ENCODE results near the gene SCARF1.

Gene SCARF1

DNA sequence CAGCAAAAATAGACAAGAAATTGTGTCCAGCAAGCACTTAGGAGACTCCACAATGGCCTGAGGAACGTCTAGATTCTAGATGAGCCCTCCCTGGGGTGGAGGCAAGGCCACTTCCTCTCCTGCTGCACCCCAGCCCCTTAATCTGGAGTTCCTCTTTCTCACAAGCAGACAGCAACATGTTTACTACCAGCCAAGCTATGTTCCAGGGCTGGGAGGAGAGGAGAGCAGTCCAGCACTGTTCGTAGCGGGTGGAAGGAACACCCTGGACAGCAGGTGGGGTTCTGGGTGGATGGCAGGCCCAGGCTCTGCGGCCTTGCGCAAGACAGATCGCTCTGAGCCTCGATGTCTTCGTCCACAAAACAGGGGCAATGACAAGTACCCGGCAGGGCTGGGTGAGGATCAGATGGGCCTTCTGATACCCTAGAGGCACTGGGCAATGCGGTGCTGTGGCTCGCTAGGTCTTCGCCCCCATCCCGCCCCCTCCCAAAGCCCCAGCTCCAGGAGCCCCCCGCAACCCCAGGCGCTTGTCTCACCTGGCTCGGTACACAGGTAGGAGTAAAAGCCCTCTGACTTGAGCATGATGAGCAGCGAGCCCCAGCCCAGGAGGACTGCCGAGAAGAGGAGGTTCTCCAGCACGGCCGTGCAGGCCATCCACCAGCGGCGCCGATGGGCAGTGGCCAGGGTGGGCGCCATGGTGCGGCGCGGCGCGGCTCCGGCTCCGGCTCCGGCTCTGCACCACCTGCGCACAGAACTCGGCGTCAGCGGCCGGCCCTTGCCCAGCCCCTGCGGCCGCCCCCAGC is 18.1 kb downstream of the SCARF1 start:
- DNase-seq, result no peak

- DNase-seq, result no peak
Observed at GRCh38 chr17:1626333-1626732, 19.2 kb downstream of the SCARF1 start.

DNA sequence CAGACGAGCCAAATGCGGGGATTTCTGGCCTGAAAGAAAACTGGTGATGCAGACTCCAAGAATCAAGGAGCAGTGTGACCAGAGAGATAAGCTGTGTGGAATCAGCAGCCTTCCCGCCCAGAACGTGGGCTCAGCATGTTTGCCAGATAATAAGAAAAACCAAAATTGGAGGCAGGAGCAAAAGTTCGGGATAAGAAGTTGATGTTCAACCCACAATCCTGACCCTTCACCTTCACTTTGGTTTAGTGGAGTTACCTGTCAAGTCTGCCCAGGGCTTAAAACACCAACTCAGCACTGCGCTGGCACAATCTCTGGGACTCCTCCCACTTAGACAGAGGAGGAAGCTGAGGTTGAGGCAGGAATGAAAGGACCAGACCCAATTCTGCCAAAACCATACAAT is 20.0 kb downstream of the SCARF1 start:
- DNase-seq, result no peak

DNA sequence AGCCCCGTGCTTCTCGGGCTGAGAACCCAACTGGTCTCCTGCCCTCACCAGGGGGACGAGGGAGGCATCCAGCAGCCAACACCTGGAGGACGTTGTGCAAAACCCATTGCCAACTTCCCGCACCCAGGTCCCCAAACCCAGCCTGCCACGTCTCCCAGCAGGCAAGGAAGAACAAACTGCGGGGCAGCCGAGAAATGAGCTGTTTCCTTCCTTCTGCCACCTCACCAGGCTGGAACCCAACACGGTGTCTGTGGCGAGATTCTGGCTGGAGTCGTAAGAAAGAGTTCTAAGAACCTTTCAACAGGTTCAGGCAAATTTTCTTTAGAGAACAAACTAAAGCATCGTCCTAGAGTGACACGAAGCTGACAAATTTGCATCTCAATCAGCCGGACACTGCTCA is 20.5 kb downstream of the SCARF1 start:
- DNase-seq, result no peak

DNA sequence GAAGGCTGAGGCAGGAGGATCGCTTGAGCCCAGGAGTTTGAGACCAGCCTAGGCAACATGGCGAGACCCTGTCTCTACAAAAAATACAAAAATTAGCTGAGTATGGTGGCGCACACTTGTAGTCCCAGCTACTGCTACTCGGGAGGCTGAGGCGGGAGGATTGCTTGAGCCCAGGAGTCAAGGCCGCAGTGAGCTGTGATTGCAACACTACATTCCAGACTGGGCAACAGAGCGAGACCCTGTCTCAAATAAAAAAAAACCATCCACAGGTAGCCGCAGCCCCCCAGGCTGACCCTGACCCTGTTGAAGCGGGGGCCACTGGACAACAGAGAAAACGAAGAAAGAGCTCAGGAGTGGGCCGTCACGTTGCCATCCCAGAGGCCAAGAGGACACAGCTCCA is 20.9 kb downstream of the SCARF1 start:
- DNase-seq, result no peak

GRCh38 chr17:1623057-1623630 is 22.4 kb downstream of the SCARF1 start:
- DNase-seq, result no peak

DNA sequence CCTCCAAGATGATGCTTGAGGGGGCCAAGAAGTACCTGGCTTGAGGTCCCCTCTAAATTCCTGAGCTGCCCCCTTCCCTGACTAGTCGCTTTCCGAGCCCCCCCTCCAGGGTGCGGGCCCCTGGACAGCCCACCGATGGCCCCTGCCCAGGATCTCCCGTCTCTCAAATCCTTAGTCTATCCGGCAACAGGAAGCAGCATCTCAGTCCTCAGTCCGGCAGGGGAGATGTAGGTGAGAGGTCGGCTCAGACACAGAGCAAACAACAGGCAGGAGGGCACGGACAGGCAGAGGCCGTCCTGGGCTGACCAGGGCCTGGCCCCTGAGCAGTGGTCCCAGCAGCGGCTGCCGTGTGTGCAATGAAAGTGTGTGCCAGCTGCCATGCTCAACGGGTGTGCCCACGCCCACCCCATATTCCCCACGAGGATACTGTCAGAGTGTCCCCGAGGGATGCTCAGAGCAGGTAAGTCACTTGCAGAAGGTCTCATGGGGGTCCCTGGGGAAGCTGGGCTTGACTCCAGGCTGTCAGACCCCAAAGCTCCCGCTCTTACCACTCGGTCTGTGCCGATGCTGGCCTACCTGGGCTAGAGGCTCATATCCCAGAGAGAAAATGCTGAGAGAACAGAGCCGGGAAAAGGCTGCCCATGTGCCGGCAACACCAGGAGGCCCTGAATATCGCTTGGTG is 24.1 kb downstream of the SCARF1 start:
- no peak for DNase-seq

DNA sequence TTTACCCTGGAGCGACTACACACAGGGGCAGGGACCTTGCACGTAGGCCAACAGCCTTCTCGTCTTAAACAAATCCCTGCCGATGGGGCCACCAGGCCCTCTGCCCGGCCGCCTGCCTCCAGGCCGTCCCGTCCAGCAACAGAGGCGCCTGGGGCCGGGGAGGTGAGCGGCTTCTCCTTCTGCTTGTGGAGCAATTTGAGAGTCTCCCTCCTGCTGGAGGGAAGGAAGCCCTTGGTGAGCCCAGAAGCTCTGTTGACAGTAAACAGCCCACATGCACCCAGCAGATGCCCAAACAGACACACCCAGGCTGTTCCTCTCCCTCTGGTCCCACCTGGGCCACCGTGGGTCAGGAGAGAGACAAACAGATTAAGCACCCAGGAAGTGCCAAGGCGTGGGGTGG is 25.0 kb downstream of the SCARF1 start:
- DNase-seq, result no peak

DNA sequence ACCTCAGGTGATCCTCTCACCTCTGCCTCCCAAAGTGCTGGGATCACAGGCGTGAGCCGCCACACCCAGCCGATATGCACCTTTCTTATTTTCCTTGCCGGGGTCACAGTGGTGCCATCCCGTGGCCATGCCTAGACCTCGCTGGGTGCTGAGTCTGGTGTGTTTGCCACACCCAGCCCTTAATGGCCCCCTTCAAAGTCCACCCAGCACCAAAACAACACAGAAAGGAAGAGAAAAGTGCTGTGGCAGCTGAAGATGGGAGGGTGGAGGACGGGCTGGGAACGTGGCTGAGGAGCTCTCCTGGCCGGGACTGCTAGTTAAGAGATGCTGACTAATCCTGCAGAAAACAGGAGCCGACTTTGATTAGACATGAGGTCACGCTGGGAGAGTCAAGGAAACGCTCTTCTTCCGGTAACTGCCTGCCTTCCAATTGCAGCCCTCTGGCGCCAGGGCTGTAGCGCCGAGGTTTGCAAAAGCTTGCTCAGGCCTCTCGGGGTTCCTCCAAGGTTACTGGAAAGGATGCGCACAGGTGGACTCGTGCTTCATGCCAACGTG is 27.8 kb downstream of the SCARF1 start:
- DNase-seq, result no peak

- DNase-seq, result no peak
Observed at GRCh38 chr17:1616101-1616500, 29.4 kb downstream of the SCARF1 start.

DNA sequence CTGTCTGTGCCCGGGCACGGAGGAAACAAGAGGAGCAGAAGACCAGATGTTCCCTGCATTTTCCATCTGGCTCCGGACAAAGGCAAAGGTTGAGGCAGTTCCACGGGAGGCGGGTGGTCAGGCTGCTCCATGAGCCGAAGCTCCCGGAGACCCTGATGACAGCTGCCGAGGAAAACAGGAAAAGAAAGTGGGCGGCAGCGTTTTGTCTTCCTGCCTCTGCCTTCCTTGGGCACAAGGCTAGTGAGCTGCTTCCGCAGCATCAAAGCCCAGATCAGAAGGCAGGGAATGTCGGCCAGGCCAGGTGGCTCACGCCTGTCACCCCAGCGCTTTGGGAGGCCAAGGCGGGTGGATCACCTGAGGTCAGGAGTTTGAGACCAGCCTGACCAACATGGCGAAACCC is 33.1 kb downstream of the SCARF1 start:
- no peak for DNase-seq

DNA sequence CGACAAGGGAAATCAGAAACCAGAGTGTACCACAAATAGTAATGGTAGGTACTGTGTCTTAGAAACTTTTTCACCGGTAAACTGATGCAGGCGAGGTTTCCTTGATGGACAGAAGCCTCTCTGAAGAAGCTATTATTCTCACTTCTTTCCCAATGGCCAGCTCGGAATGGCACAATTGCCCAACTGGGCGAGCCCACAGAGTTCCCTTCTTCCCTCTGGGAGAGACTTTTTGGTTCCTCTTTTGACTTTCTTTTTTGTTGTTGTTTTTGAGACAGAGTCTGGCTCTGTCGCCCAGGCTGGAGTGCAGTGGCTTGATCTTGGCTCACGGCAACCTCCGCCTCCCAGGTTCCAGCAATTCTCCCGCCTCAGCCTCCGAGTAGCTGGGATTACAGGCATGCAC is 33.8 kb downstream of the SCARF1 start:
- DNase-seq, result no peak

DNA sequence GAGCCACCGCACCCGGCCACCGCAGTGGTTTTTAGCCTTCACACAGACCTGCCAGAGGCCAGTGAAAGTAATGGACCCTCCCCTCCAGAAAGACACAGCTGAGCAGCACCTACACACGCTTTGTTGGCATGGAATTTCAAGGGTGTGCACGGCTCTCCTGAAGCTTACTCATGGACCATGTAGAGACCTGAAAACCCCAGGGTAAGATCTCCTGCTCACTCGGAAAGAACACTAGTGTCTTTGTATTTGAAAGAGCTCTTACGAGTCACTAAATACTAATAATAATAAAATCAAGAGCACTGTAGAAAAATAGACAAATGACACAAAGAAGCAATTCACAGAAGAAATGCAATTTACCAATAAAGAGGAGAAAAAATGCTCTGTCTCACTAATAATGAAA is 36.9 kb downstream of the SCARF1 start:
- DNase-seq, result no peak

DNA sequence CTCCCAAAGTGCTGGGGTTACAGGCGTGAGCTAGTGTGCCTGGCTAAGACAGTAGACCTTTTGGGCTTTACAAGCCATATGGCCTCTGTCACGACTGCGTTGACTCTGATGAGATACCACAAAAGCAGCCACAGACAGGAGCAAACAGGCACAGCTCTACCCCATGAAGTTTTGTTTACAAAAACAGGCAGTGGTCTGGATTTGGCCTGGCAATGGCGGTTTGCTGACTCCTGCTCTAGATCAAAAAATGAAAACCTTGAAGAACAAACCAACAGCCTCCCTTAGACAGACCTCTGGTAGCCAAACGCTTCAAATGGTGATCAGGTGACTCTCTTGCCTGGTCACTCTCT is 37.6 kb downstream of the SCARF1 start:
- no peak for DNase-seq

DNA sequence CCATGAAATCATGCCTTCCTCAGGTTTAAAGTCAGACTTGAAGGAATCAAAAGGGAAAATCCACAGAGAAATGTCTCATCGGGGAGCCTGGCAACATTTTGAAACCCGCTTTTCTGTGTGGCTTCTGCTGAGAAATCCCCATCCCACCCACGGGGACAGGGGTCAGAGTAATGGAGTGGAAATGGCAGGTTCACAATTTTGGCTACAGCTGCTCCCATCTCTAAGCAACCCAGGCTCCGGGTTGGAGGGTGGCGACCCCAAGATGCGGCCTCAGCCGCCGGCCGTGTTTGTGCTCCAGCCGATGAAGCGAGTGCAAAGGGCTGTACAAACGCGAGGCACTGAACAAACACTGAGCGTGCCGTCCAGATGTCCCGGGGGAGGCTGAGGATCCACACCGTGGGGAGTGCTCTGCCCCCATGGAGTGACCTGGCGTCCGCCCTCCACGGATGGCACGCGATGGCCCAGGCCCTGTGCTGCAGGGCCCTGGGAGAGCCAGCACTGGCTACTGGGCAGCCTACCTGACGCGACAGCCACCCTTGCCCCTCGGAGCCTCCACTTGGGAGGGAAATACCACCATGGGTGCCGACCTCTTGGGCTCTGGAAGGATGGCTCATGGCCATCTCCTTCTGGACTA is 39.1 kb downstream of the SCARF1 start:
- DNase-seq, result no peak

GRCh38 chr17:1605681-1606351 is 39.7 kb downstream of the SCARF1 start:
- no peak for DNase-seq

DNA sequence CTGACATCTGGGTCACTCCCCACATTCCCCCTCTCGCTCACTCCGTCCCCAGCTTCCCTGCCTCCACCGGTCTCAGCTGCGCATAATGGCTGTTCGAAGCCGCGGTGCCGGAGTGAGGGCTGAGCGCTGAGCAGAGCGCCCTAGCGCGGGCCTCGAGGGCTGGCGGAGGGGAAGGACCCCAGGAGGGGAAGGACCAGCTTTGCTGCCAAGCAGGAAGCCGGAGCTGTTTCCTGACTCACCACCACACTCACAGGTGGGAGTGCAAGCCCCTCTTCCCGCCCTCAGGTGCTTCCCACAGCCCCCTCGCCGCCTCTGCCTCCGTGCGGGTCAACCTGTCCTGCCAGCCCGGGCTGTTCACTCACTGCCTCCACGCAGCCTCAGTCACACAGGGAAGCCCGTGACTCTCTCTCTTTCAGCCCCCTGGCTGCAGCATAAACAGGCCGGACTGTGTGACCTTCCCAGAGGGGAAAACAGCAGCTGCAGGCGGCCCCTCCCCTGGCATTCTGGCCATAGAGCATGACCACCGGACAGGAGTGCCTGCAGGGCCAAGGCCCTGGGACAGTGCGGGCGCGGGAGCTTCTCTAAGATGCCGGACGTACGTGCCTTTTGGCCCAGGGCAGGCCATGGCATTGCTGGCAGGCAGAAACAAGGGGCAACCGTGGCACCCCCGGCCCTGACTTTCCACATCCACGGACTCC is 40.6 kb downstream of the SCARF1 start:
- no peak for DNase-seq

DNA sequence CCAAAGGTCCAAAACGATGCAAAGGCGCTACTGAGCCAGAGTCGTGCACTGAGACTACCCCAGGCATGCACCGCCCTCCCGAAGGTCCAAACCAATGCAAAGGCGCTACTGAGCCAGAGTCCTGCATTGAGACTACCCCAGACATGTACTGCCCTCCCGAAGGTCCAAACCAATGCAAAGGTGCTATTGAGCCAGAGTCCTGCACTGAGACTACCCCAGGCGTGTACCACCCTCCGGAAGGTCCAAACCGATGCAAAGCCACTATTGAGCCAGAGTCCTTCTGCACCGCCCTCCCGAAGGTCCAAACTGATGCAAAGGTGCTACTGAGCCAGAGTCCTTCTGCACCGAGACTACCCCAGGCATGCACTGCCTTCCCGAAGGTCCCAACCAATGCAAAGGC is 44.0 kb downstream of the SCARF1 start:
- no peak for DNase-seq

DNA sequence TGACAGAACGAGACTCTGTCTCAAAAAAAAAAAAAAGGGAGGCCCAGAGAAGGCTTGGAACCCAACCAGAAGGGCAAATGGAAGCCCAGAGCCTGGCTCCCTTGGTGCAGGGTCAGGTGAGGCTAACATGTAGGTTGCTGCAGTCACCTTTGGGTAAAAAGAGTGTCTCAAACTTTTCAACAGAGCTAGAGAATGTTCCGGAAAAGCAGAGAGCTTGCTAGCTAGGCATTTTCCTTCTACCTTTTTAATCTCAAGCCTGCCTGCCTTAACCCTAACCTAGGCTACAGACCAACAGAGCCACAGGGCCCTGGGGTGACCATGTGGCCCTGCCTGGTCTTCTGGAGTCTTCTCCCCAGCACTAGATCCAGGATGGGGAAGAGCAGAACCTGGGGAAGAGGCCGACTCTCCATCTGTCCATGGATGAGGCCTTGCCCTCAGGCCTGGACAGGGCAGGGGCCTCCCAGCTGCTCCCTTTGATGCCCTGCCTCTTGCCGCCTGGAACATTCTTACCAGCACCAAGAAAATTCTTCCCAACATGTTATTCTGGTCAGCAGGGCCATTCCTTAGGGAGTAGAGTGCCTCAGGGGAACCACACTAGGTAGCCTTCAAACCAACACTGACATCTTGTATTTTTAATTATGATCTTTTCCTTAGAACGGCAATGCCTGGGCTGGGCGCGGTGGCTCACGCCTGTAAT is 47.0 kb downstream of the SCARF1 start:
- DNase-seq, result no peak

DNA sequence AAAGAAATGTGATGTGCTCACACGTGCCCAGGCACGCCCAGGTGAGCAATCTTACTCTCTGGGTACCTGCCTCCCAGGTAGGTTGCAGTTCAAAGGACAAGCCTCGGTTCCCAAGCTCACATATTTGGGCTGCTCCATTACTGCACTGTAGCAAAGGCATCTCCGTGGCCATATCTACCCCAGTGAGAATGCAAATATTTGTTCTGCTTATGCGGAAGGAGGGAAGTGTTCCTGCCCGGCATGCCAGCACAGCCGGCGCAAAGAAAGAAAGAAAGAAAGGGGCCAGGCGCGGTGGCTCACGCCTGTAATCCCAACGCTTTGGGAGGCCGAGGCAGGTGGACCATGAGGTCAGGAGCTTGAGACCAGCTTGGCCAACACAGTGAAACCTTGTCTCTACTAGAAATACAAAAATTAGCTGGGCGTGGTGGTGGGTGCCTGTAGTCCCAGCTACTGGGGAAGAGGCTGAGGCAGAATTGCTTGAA is 47.6 kb downstream of the SCARF1 start:
- no peak for DNase-seq

- DNase-seq, result no peak
Observed at GRCh38 chr17:1593630-1593931, 52.0 kb downstream of the SCARF1 start.

Measured in NCI-H446 treated with DMSO at 0.1 percent for 48 hours (cell line).